Epithelial cell of prostate (primary cell): ENCODE data around the gene SERAC1.

ENCODE experiments used
- DNase-seq: peaks from one replicate; pipeline ENCODE4 v3.0.0-alpha.2; 2011; ENCODE audit warnings: low read depth, low spot score
- H3K27ac ChIP-seq: fragments of 450-650 bp; 2 replicates; pipeline ENCODE4 v1.5.1; 2017; ENCODE audit warnings: mild to moderate bottlenecking

Gene SERAC1

GRCh38 chr6:158131926-158132325 is 36.1 kb downstream of the SERAC1 start:
- H3K27ac ChIP-seq, result no peak overlapping the region
- no peak for DNase-seq

- no peak for DNase-seq
- no peak overlapping the region for H3K27ac ChIP-seq
Measured at GRCh38 chr6:158125271-158125670, 42.8 kb downstream of the SERAC1 start.

GRCh38 chr6:158124288-158124687 is 43.8 kb downstream of the SERAC1 start:
- no peak overlapping the region for H3K27ac ChIP-seq
- no peak for DNase-seq

GRCh38 chr6:158122048-158122447 is 46.0 kb downstream of the SERAC1 start:
- peak; percentile 73 for DNase-seq
- H3K27ac ChIP-seq, result peak overlapping the region; percentile 73

GRCh38 chr6:158121335-158121734 is 46.7 kb downstream of the SERAC1 start:
- peak overlapping the region; percentile 73 for H3K27ac ChIP-seq
- DNase-seq, result no peak

GRCh38 chr6:158118886-158119285 is 49.2 kb downstream of the SERAC1 start:
- DNase-seq, result no peak
- H3K27ac ChIP-seq, result no peak overlapping the region

- no peak for DNase-seq
- no peak overlapping the region for H3K27ac ChIP-seq
Measured at GRCh38 chr6:158115508-158115907, 52.6 kb downstream of the SERAC1 start.

- no peak overlapping the region for H3K27ac ChIP-seq
- DNase-seq, result no peak
Measured at GRCh38 chr6:158115102-158115501, 53.0 kb downstream of the SERAC1 start.

GRCh38 chr6:158113802-158114201 is 54.3 kb downstream of the SERAC1 start:
- H3K27ac ChIP-seq, result no peak overlapping the region
- DNase-seq, result no peak

GRCh38 chr6:158111987-158112386 is 56.1 kb downstream of the SERAC1 start:
- DNase-seq, result no peak
- H3K27ac ChIP-seq, result no peak overlapping the region

GRCh38 chr6:158110986-158111385 is 57.1 kb downstream of the SERAC1 start:
- DNase-seq, result no peak
- no peak overlapping the region for H3K27ac ChIP-seq

- DNase-seq, result no peak
- H3K27ac ChIP-seq, result no peak overlapping the region
Measured at GRCh38 chr6:158109748-158110147, 58.3 kb downstream of the SERAC1 start.

GRCh38 chr6:158104696-158105095 is 63.4 kb downstream of the SERAC1 start:
- H3K27ac ChIP-seq, result no peak overlapping the region
- no peak for DNase-seq

GRCh38 chr6:158103228-158103627 is 64.8 kb downstream of the SERAC1 start:
- H3K27ac ChIP-seq, result no peak overlapping the region
- no peak for DNase-seq

- DNase-seq, result no peak
- H3K27ac ChIP-seq, result no peak overlapping the region
Measured at GRCh38 chr6:158095671-158096070, 72.4 kb downstream of the SERAC1 start.

- peak; percentile 18 for DNase-seq
- H3K27ac ChIP-seq, result no peak overlapping the region
Measured at GRCh38 chr6:158095031-158095430, 73.0 kb downstream of the SERAC1 start.

- H3K27ac ChIP-seq, result no peak overlapping the region
- DNase-seq, result no peak
Measured at GRCh38 chr6:158092806-158093205, 75.3 kb downstream of the SERAC1 start.

GRCh38 chr6:158087224-158087867 is 80.7 kb downstream of the SERAC1 start:
- DNase-seq, result no peak
- no peak overlapping the region for H3K27ac ChIP-seq

- no peak for DNase-seq
- H3K27ac ChIP-seq, result no peak overlapping the region
Measured at GRCh38 chr6:158086504-158087223, 81.4 kb downstream of the SERAC1 start.

GRCh38 chr6:158086054-158086503 is 82.0 kb downstream of the SERAC1 start:
- no peak overlapping the region for H3K27ac ChIP-seq
- no peak for DNase-seq

- no peak for DNase-seq
- H3K27ac ChIP-seq, result no peak overlapping the region
Measured at GRCh38 chr6:158085261-158086053, 82.6 kb downstream of the SERAC1 start.
